Stimulated activated naive CD4-positive, alpha-beta T cell (primary cell): Measurements from ENCODE around the gene TTC24.
"Not testable (repeated sequence)": the region's sequence is repeated elsewhere in the genome, so short reads cannot be mapped to it uniquely, and the experiment has no call there.

ENCODE experiments used
- DNase-seq, 6 experiments: peaks; one replicate each; lab custom pipeline; 2025; lab: John Stamatoyannopoulos, UW

The TTC24 gene

GRCh38 chr1:156608981-156609380, 29.5 kb downstream of the TTC24 start:
- DNase-seq: peak; percentile 18 to 62 (median 42)

GRCh38 chr1:156610072-156610471, 30.5 kb downstream of the TTC24 start:
- DNase-seq: not testable (repeated sequence)

GRCh38 chr1:156612666-156613065, 33.1 kb downstream of the TTC24 start:
- DNase-seq: no peak

- DNase-seq: no peak
These were observed 36.4 kb downstream of the TTC24 start for GRCh38 chr1:156615946-156616345.

GRCh38 chr1:156616463-156616862, 36.9 kb downstream of the TTC24 start:
- no peak for DNase-seq

- peak in 1 of 6 experiments; percentile 8 for DNase-seq
These were observed 39.5 kb downstream of the TTC24 start, which contains the start of gene HAPLN2 for GRCh38 chr1:156618853-156619581. TSS of gene HAPLN2 (plus strand) at chr1:156619415. CDS start at chr1:156623491, 4,076 bp downstream.

- no peak for DNase-seq
These were observed 40.0 kb downstream of the TTC24 start for GRCh38 chr1:156619582-156619955.

GRCh38 chr1:156622581-156623297, 43.2 kb downstream of the TTC24 start:
- no peak for DNase-seq

GRCh38 chr1:156623946-156624813, 44.7 kb downstream of the TTC24 start:
- peak in 3 of 6 experiments; percentile 16 to 41 (median 31) for DNase-seq

GRCh38 chr1:156624814-156625435, 45.4 kb downstream of the TTC24 start:
- DNase-seq: peak in 2 of 6 experiments; percentile 26 to 31

- DNase-seq: peak; percentile 19 to 77 (median 68)
These were observed 46.0 kb downstream of the TTC24 start for GRCh38 chr1:156625436-156626078.

GRCh38 chr1:156626079-156626438, 46.5 kb downstream of the TTC24 start:
- DNase-seq: no peak

- DNase-seq: peak in 5 of 6 experiments; percentile 5 to 30 (median 18)
These were observed 47.9 kb downstream of the TTC24 start for GRCh38 chr1:156627313-156627880.

- no peak for DNase-seq
These were observed 50.4 kb downstream of the TTC24 start for GRCh38 chr1:156629823-156630449.

- DNase-seq: not testable (repeated sequence)
These were observed 51.6 kb downstream of the TTC24 start for GRCh38 chr1:156631152-156631551.

GRCh38 chr1:156632355-156632754, 52.8 kb downstream of the TTC24 start:
- no peak for DNase-seq
